NB4 (cell line): ENCODE measurements around the gene CDC42BPA.

Source experiments
- CTCF ChIP-seq: IDR thresholded peaks from one replicate; pipeline ENCODE4 v1.5.1; 2012; ENCODE audit warnings: low read depth, low read length
- MAX ChIP-seq: IDR thresholded peaks from 2 replicates; pipeline ENCODE4 v1.6.1; 2011; ENCODE audit warnings: low read depth, low read length
- MYC ChIP-seq: IDR thresholded peaks from 2 replicates; pipeline ENCODE4 v1.6.1; 2011; ENCODE audit warnings: low read depth, low read length
- POLR2A ChIP-seq: IDR thresholded peaks from 2 replicates; pipeline ENCODE4 v1.6.1; 2011; ENCODE audit warnings: mild to moderate bottlenecking; ENCODE audit not compliant: insufficient read length; ENCODE audit errors: extremely low read depth

GRCh38 chr1:227065311-227065710 lies 253.0 kb downstream of the CDC42BPA start:
- TF ChIP-seq CTCF (no peak), POLR2A (no peak), MAX (no peak), MYC (no peak)
